GM06990 (cell line): ENCODE results near the gene SEMA3D.

Source experiments
- DNase-seq: peaks from one replicate; pipeline ENCODE4 v3.0.0-alpha.2; 2011; ENCODE audit not compliant: insufficient read length; ENCODE audit errors: extremely low read depth
- H3K27me3 ChIP-seq: replicated peaks from 2 replicates; pipeline ENCODE4 v1.6.0; 2011; ENCODE audit warnings: low read length; ENCODE audit not compliant: control insufficient read depth, insufficient read depth
- H3K36me3 ChIP-seq: 2 replicates; pipeline ENCODE4 v1.5.1; 2011; ENCODE audit warnings: low read length; ENCODE audit not compliant: control insufficient read depth, insufficient read depth
- H3K4me3 ChIP-seq: replicated peaks from 2 replicates; pipeline ENCODE4 v1.5.1; 2011; ENCODE audit warnings: low read depth, mild to moderate bottlenecking, control low read depth, low read length
- TF ChIP-seq, protein P1 (sequence below): IDR thresholded peaks from 2 replicates; pipeline ENCODE4 v1.5.1; 2011; ENCODE audit warnings: low read length, control low read depth, mild to moderate bottlenecking, inconsistent platforms; ENCODE audit not compliant: insufficient read depth, poor library complexity, severe bottlenecking

Gene SEMA3D

DNA sequence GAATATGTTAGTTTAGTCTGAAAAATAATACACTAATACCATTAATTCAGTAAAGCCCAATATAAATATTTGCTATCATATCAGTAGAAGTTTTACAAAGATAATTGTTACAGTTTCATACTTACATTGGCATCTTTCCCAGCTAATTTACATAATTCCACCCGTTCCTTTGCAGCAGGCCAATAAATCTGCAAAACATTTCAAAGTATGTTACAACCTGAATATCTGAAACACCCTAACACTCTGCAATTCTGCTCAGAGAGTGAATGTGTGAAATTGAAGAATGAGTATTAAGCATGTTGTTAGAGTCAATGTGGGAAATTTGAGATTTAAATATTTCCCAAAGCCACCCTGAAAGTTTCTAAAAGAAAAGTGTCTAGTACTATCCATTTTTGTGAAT, 105.5 kb downstream of the SEMA3D start:
- no peak for DNase-seq
- Histone ChIP-seq H3K27me3 (no peaks in the 10 kb centered on the region), H3K4me3 (no peak overlapping the region), H3K36me3 (no peaks in the 10 kb centered on the region)
- TF ChIP-seq, protein P1, sequence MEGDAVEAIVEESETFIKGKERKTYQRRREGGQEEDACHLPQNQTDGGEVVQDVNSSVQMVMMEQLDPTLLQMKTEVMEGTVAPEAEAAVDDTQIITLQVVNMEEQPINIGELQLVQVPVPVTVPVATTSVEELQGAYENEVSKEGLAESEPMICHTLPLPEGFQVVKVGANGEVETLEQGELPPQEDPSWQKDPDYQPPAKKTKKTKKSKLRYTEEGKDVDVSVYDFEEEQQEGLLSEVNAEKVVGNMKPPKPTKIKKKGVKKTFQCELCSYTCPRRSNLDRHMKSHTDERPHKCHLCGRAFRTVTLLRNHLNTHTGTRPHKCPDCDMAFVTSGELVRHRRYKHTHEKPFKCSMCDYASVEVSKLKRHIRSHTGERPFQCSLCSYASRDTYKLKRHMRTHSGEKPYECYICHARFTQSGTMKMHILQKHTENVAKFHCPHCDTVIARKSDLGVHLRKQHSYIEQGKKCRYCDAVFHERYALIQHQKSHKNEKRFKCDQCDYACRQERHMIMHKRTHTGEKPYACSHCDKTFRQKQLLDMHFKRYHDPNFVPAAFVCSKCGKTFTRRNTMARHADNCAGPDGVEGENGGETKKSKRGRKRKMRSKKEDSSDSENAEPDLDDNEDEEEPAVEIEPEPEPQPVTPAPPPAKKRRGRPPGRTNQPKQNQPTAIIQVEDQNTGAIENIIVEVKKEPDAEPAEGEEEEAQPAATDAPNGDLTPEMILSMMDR, result no peak

DNA sequence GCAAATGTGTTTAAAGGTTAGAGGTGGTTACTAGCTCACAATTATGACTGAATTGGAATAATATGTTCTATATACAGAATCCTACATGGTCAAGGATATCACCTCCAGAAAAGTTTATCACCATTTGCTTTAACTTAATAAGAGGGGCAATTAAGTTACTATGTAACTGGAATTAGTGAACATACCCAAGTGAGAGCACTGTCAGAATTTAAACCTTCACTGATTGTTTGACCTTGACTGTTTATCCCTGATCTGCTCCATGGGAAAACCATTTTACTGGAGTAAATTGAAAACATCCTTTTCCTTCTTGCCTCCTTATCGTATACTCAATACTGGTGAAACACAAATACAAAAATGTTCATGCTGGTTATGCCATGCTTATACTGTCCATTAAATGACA, 107.4 kb downstream of the SEMA3D start:
- TF ChIP-seq, protein P1, result no peak
- Histone ChIP-seq H3K27me3 (no peaks in the 10 kb centered on the region), H3K4me3 (no peak overlapping the region), H3K36me3 (no peaks in the 10 kb centered on the region)
- no peak for DNase-seq

DNA sequence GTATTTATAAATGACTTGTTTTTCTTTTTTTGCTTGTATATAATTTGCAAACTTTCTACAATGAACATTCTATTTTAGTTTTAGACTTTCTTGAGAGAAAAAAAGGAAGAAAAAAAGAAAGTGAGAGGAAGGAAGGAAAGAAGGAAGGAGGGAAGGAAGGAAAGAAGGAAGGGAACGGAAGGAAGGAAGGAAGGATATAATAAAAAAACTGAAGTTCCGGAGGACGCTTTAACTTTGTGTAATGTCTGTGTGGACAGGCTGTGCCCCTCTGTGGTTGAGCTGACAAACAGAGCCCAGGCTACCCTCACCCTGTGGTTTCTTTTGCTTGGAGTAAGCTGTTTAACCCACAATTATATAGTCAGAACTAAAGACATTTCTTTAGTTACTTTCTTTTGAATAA, 108.7 kb downstream of the SEMA3D start:
- no peak for DNase-seq
- TF ChIP-seq, protein P1, result no peak
- no peak overlapping the region for H3K4me3 ChIP-seq
- no peaks in the 10 kb centered on the region for H3K27me3 ChIP-seq
- H3K36me3 ChIP-seq, result no peaks in the 10 kb centered on the region

DNA sequence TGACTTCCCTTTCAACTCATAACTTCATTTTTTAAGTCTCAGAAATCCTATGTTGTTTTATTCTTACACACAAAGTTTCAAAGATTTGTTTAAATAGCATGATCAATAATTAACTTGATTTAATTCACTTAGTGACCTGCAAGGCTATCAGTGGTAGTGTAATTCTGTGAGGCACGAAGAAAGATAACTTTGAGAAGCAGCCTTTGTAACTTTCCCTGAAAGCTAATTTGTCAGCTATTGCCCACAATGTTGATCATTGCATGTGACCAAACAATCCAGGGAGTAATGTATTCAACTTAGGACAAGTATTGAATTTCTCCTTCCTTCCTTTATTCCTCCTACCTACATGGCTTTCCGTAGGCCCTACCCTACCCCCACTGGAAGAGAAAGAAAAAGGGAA, 111.0 kb downstream of the SEMA3D start:
- no peaks in the 10 kb centered on the region for H3K27me3 ChIP-seq
- H3K4me3 ChIP-seq, result no peak overlapping the region
- no peak for DNase-seq
- H3K36me3 ChIP-seq, result no peaks in the 10 kb centered on the region
- TF ChIP-seq, protein P1, result no peak

DNA sequence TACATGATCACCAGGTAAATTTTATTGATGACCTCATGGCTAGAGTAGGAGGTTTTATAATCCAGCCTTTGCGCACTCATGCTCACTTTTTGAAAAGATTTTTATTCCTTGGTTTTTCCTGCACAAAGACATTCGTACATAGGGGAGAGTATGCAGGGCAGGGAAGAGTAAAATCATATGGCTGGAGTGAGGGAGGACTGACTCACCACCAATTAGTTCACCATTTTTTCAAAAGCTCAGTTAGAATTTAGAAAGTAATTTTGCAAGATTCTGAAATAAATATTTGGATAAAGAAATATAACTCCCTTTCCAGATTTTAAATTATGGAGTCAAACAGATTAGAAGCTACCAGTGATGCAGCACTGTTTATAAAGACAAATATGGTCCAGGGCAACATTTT, 111.9 kb downstream of the SEMA3D start:
- TF ChIP-seq, protein P1, result no peak
- no peak for DNase-seq
- Histone ChIP-seq H3K27me3 (no peaks in the 10 kb centered on the region), H3K36me3 (no peaks in the 10 kb centered on the region), H3K4me3 (no peak overlapping the region)

DNA sequence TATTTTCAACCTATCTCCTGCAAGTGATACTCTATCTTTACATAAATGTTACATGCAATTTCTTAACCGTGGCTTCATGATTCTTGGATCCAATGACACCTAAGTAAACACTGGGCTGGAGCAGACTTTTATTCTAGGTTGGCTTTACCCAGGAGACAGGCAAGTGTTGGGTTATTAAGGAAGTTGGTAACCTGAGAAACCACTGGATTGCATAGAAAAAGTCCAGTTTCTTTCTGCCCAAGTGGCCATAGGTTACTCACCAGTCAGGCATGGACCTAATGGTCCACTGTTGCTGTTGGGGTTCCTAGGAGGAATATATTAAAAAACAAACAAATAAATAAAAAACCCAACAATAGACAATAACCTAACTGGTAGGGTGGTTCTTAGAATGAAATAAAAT, 112.8 kb downstream of the SEMA3D start:
- no peak for DNase-seq
- Histone ChIP-seq H3K36me3 (no peaks in the 10 kb centered on the region), H3K27me3 (no peaks in the 10 kb centered on the region), H3K4me3 (no peak overlapping the region)
- TF ChIP-seq, protein P1, result no peak
